K562 (cell line): ENCODE results near the gene ADAT3. TPM values are rescaled to one million over a fixed set of nuclear protein-coding genes. Genes with fewer than 3 reads are reported as not detected.
A peak's percentile ranks its signal among the peaks of the same experiment; 100 is the strongest.

Experiments used
- ATAC-seq: fragments of 200-7000 bp; cut with Tn5 transposase; 3 replicates; pipeline ENCODE4 v1.9.1; 2020; ENCODE audit warnings: moderate library complexity
- BruUV-seq: library from RNA; stranded (reverse); fragments of 400-500 nt; replicated peaks from 2 replicates; lab custom pipeline; 2021; lab: Mats Ljungman, UMichigan
- CTCF ChIA-PET: fragments of 300-600 bp; formaldehyde crosslinking; extraction: SDS; loops from one replicate; lab custom pipeline; 2021; ENCODE audit warnings: low intra/inter-chr PET ratio; lab: Yijun Ruan, JAX
- POLR2A ChIA-PET: fragments of 300-600, 350-650 bp; sonication (Branson Sonifier 250); formaldehyde crosslinking; extraction: SDS; loops from one replicate; lab custom pipeline; 2021; ENCODE audit warnings: antibody characterized with exemption, inconsistent platforms; lab: Yijun Ruan, JAX
- DNase-seq, 4 experiments: peaks; one replicate each; pipeline versions ENCODE4 v3.0.0 to v3.0.0-alpha.2; 2011 to 2018; ENCODE audit warnings: low spot score in 3 of 4, mixed read lengths in 3 of 4; ENCODE audit errors: extremely low read depth in 1 of 4
- FAIRE-seq: peaks from 2 replicates; lab custom pipeline; 2011; peaks lifted over from hg19 to GRCh38; lab: Jason Lieb, UNC
- H2AFZ ChIP-seq: 2 replicates; pipeline ENCODE4 v1.6.0; 2011; ENCODE audit warnings: low read depth, low read length, control low read depth, inconsistent platforms
- H3K27ac ChIP-seq: fragments of 200-600 bp; 3 replicates; pipeline ENCODE4 v1.8.0; 2011; ENCODE audit warnings: low read depth, mild to moderate bottlenecking, control low read depth, inconsistent platforms, low read length, moderate library complexity, mixed read lengths; ENCODE audit errors: extremely low read depth
- H3K27me3 ChIP-seq, 2 experiments: fragments of 300-600 bp in 1 of 2; 2 replicates in 1 of 2; 3 replicates in 1 of 2; pipeline versions ENCODE4 v1.6.0 to v1.8.0; 2011; ENCODE audit warnings: inconsistent platforms in 2 of 2, low read length in 2 of 2, mild to moderate bottlenecking in 1 of 2, mixed read lengths in 1 of 2, moderate library complexity in 1 of 2; ENCODE audit not compliant: control insufficient read depth in 2 of 2, insufficient read depth in 2 of 2
- H3K36me3 ChIP-seq: fragments of 300-600 bp; 3 replicates; pipeline ENCODE4 v1.8.0; 2011; ENCODE audit warnings: mild to moderate bottlenecking, low read length, inconsistent platforms; ENCODE audit not compliant: control insufficient read depth, insufficient read depth
- H3K4me1 ChIP-seq, 2 experiments: fragments of 200-600 bp in 1 of 2; replicated peaks in 1 of 2; 2 replicates in 1 of 2; 3 replicates in 1 of 2; pipeline versions ENCODE4 v1.5.1 to v1.8.0; 2011; ENCODE audit warnings: inconsistent platforms in 2 of 2, low read length in 2 of 2, mild to moderate bottlenecking in 1 of 2, mixed read lengths in 1 of 2, moderate library complexity in 1 of 2; ENCODE audit not compliant: control insufficient read depth in 2 of 2, insufficient read depth in 2 of 2
- H3K4me2 ChIP-seq: 2 replicates; pipeline ENCODE4 v1.6.1; 2011; ENCODE audit warnings: low read length, control low read depth, inconsistent platforms, mixed read lengths; ENCODE audit not compliant: insufficient read depth
- H3K4me3 ChIP-seq: fragments of 200-600 bp; sonication (generic), shearing (Covaris generic); 2 replicates; pipeline ENCODE4 v1.5.1; 2016; ENCODE audit warnings: control low read depth, inconsistent platforms
- H3K79me2 ChIP-seq: fragments of 200-600 bp; 3 replicates; pipeline ENCODE4 v1.8.0; 2011; ENCODE audit warnings: low read length, inconsistent platforms; ENCODE audit not compliant: control insufficient read depth, insufficient read depth
- H3K9ac ChIP-seq, 2 experiments: 2 replicates each; pipeline versions ENCODE4 v1.6.0 to v1.6.1; 2011; ENCODE audit warnings: low read depth in 2 of 2, low read length in 2 of 2, control low read depth in 1 of 2, inconsistent platforms in 1 of 2, mild to moderate bottlenecking in 1 of 2, mixed read lengths in 1 of 2; ENCODE audit not compliant: insufficient read depth in 1 of 2
- H3K9me1 ChIP-seq: one replicate; pipeline ENCODE4 v1.6.0; 2011; ENCODE audit warnings: inconsistent platforms, mild to moderate bottlenecking, low read length, moderate library complexity; ENCODE audit not compliant: control insufficient read depth, insufficient read depth
- H3K9me3 ChIP-seq: replicated peaks from 2 replicates; pipeline ENCODE4 v1.5.1; 2011; ENCODE audit warnings: low read depth, low read length, inconsistent platforms; ENCODE audit not compliant: control insufficient read depth, insufficient read depth
- H4K20me1 ChIP-seq: replicated peaks from 2 replicates; pipeline ENCODE4 v1.6.1; 2011; ENCODE audit warnings: low read length, inconsistent platforms, mixed read lengths; ENCODE audit not compliant: control insufficient read depth, insufficient read depth
- ELF1 ChIP-seq: fragments of 200-800 bp; sonication (Bioruptor generic); IDR thresholded peaks from 2 replicates; pipeline ENCODE4 v1.6.1; 2016; ENCODE audit warnings: missing genetic modification characterization, missing compliant biosample characterization
- HLTF ChIP-seq: fragments of 450-650 bp; IDR thresholded peaks from 2 replicates; pipeline ENCODE4 v1.6.1; 2016
- NBN ChIP-seq: fragments of 450-650 bp; IDR thresholded peaks from 2 replicates; pipeline ENCODE4 v1.6.1; 2016; ENCODE audit warnings: low read depth, mild to moderate bottlenecking
- NCOA1 ChIP-seq: fragments of 450-650 bp; IDR thresholded peaks from 2 replicates; pipeline ENCODE4 v1.6.1; 2016; ENCODE audit warnings: low read depth
- NONO ChIP-seq, 2 experiments: fragments of 200-400 bp in 1 of 2; fragments of 450-650 bp in 1 of 2; formaldehyde crosslinking in 1 of 2; IDR thresholded peaks; 2 replicates each; pipeline ENCODE4 v1.6.1; 2017; ENCODE audit warnings: low read depth in 2 of 2, mild to moderate bottlenecking in 2 of 2, moderate library complexity in 2 of 2, low read length in 1 of 2
- NUFIP1 ChIP-seq: fragments of 450-650 bp; IDR thresholded peaks from 2 replicates; pipeline ENCODE4 v1.6.1; 2018; ENCODE audit not compliant: partially characterized antibody
- PHF8 ChIP-seq: fragments of 200-600 bp; sonication (generic); IDR thresholded peaks from 2 replicates; pipeline ENCODE4 v1.6.1; 2012; ENCODE audit warnings: mixed run types, mild to moderate bottlenecking, inconsistent platforms, low read length, moderate library complexity, borderline replicate concordance
- RFX1 ChIP-seq: fragments of 450-650 bp; IDR thresholded peaks from 2 replicates; pipeline ENCODE4 v1.6.1; 2016; ENCODE audit warnings: mild to moderate bottlenecking, moderate library complexity
- TEAD4 ChIP-seq, 2 experiments: sonication (generic) in 1 of 2; formaldehyde crosslinking in 1 of 2; IDR thresholded peaks; 2 replicates each; pipeline versions ENCODE4 v1.6.1 to v1.8.0; 2012 to 2022; ENCODE audit warnings: borderline replicate concordance in 1 of 2, inconsistent platforms in 1 of 2, low read length in 1 of 2, mild to moderate bottlenecking in 1 of 2, missing genetic modification reagents in 1 of 2
- VEZF1 ChIP-seq: fragments of 200-800 bp; sonication (Bioruptor generic); IDR thresholded peaks from 2 replicates; pipeline ENCODE4 v1.6.1; 2017; ENCODE audit warnings: missing genetic modification characterization, missing compliant biosample characterization
- ZHX1 ChIP-seq: fragments of 150-350 bp; conservative IDR thresholded peaks from 2 replicates; pipeline ENCODE4 v1.6.1; 2014; ENCODE audit warnings: low read length
- ZNF232 ChIP-seq: sonication (generic); formaldehyde crosslinking; IDR thresholded peaks from 2 replicates; pipeline ENCODE4 v1.8.0; 2022; ENCODE audit warnings: mild to moderate bottlenecking, missing genetic modification reagents
- ZNF41 ChIP-seq: fragments of 250-450 bp; sonication (Bioruptor Pico); conservative IDR thresholded peaks from 2 replicates; pipeline ENCODE4 v1.4.0; 2020; ENCODE audit warnings: mild to moderate bottlenecking
- WGBS: fragments of 100-300 bp; shearing (Covaris generic); methylation state at CpG from one replicate; pipeline ENCODE4 v1.1.6; 2016; ENCODE audit warnings: low coverage, mixed read lengths; ENCODE audit not compliant: insufficient coverage; ENCODE audit errors: missing lambda C conversion rate; 5-methylcytosine and 5-hydroxymethylcytosine counted together
- in situ Hi-C: fragments of 300-500 bp; cut with MboI; formaldehyde crosslinking; loops from 4 replicates; pipeline ENCODE4 v1.15.0; 2018; ENCODE audit warnings: inconsistent platforms, mixed read lengths
- intact Hi-C: fragments of 100-400 bp; cut with micrococcal nuclease; formaldehyde crosslinking; loops from 2 replicates; pipeline ENCODE4 v1.14.2; 2022
- polyA plus RNA-seq, 8 experiments: library from polyadenylated mRNA; depleted of rRNA in 4 of 8; stranded (reverse) in 5 of 8; unstranded in 3 of 8; fragments of >200 nt; fragmentation: Nextera tagmentation in 2 of 8; fragmentation: Illumina TruSeq in 1 of 8; extraction: Ambion mirVana in 2 of 8; extraction: Trizol in 1 of 8; gene quantifications; 2 replicates each; pipeline versions ENCODE4 v1.2.1 to v1.2.3, GENCODE V29; 2011 to 2014; ENCODE audit warnings: inconsistent platforms in 1 of 8, missing spikeins in 1 of 8
- total RNA-seq, 7 experiments: library from RNA; depleted of rRNA in 6 of 7; stranded (reverse); fragments of >200 nt in 6 of 7; fragmentation: Illumina TruSeq in 2 of 7; extraction: Trizol in 2 of 7; gene quantifications; 2 replicates each; pipeline versions ENCODE4 v1.2.1 to v1.2.3, GENCODE V29; 2011 to 2021; ENCODE audit warnings: low replicate concordance in 1 of 7

The ADAT3 gene
- total and polyA plus RNA-seq, 9 of the 15 experiments (the other 6 are each of a cell fraction or from before 2014, with no cell fraction given): 0.67 to 15.6 (median 7.8) TPM; not detected in 4

- TF ChIP-seq VEZF1 (CRISPR knock-in tag) (peak; percentile 78), RFX1 (peak; percentile 99), NONO (IDR thresholded peaks at IDR 0.05; ENCODE audit: low read depth in 2 of 2, low read length in 1 of 2) (0 out of 4 replicates have a peak, but pooled peaks of 1 of the 2 experiments have one; percentile 24)
These were observed 45.0 kb upstream of the ADAT3 start (continued) for GRCh38 chr19:1860042-1860775.

GRCh38 chr19:1860821-1861598 is 44.2 kb upstream of the ADAT3 start:
- DNase-seq: no peak
- Histone ChIP-seq H3K9me1 (peaks cover 5% of the 10 kb centered on the region), H3K4me1 (peaks cover 48 to 83% of the 10 kb centered on the region in 2 experiments), H3K4me3 (peak overlapping the region; percentile 95), H3K27ac (peak overlapping the region; percentile 85), H3K9me3 (no peaks in the 10 kb centered on the region), H3K36me3 (no peaks in the 10 kb centered on the region; the same call in 2 of the 3 replicates), H3K27me3 (no peaks in the 10 kb centered on the region), H3K4me2 (peak overlapping the region; percentile 82), H4K20me1 (peaks cover 28% of the 10 kb centered on the region), H3K9ac (peak overlapping the region; percentile 84 to 97), H2AFZ (no peak overlapping the region), H3K79me2 (peaks cover 78% of the 10 kb centered on the region)
- in situ Hi-C loops (no loop called here), intact Hi-C loops (no loop called here)
- WGBS: 8% methylated on average over 27 of the region's 28 CpGs
- POLR2A ChIA-PET: interaction anchor here (0.6 kb wide), 3 partner anchors 162 to 434 kb away, joined by 3 read pairs; no protein-coding TSS in a partner anchor
- BruUV-seq: no TSS peak
- FAIRE-seq: no peak
- ATAC-seq: no peak
- CTCF ChIA-PET: no interaction called here
- TF ChIP-seq TEAD4 (IDR thresholded peaks at IDR 0.05; ENCODE audit: low read length) (no peak), TEAD4 (CRISPR knock-in tag; IDR thresholded peaks at IDR 0.05; ENCODE audit: borderline replicate concordance) (no peak), ZHX1 (no peak), NUFIP1 (no peak), NCOA1 (no peak), NBN (no peak), ZNF41 (CRISPR knock-in tag) (no peak), ZNF232 (CRISPR knock-in tag) (no peak), ELF1 (tag) (no peak), HLTF (no peak), PHF8 (no peak)
